Right renal pelvis (tissue), 4 donors: ENCODE results near the gene ZNF691. TPM values are rescaled to one million over a fixed set of nuclear protein-coding genes. Genes with fewer than 3 reads are reported as not detected.
A peak's percentile ranks its signal among the peaks of the same experiment; 100 is the strongest.
"Not testable (repeated sequence)": the region's sequence is repeated elsewhere in the genome, so short reads cannot be mapped to it uniquely, and the experiment has no call there.

Experiments
- DNase-seq, 4 donors: peaks; one replicate each; pipeline ENCODE4 v3.0.0-alpha.2; 2013; ENCODE audit warnings: low read depth in 4 of 4, low spot score in 3 of 4, missing footprints in 1 of 4
- polyA plus RNA-seq, 4 donors: library from polyadenylated mRNA; unstranded; fragments of 120-200 nt; gene quantifications; one replicate each; pipeline ENCODE4 v1.2.1, GENCODE V29; 2013; ENCODE audit not compliant: insufficient read length in 4 of 4

The ZNF691 gene, protein sequence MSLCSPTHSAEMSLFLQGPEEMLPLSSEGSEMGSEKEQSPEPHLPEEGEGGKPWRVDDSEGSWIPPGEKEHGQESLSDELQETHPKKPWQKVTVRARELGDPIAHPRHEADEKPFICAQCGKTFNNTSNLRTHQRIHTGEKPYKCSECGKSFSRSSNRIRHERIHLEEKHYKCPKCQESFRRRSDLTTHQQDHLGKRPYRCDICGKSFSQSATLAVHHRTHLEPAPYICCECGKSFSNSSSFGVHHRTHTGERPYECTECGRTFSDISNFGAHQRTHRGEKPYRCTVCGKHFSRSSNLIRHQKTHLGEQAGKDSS
- polyA plus RNA-seq: 10 to 100 TPM; 19.5 to 21.4 (median 20.9) TPM

DNA sequence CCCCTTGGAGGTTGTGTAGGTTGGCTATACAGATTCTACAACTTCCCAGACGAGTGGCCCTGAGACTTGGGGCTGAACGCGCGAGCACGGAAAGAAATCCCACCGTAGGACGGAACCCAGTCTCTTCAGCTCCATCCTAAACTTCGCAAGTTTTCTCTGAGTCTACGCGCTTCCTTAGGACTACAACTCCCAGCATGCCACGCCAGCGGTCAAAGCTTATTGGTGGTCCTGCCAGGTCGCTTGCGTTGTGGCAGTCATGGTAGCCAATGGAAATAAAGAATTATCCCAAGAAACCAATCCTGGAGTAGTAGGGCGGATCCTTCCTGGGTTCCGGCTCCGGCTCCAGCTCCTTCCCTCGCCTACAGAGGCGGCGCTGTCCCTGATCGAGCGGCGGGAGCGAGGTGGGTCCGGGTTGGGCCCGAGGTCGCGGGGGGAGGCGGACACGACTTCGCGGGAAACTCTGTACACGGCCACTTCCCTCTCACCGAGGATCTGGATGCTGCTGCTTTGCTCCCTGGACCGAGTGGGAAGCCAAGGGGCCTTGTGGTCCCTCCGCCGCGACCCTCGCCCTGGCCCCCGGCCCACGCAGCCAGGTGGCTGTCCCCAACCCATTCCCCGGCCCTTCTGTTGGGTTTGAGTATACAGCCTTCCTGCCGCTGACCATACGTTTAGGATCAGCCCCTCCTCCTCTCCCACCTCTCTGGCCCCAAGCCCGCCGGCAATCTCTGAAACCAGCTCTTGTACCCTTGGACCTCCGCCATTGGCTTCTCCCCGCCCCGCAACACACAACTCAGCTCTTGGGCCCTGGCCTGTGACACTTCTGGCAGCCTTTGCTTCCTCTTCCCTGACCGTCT is at the start of gene ZNF691:
Gene ZNF691 (plus strand): TSS at position 357 of the 854 bp plus-strand sequence. CDS start 3,046 bp downstream, outside the sequence.
- DNase-seq: peak; percentile 83 to 95 (median 95)

DNA sequence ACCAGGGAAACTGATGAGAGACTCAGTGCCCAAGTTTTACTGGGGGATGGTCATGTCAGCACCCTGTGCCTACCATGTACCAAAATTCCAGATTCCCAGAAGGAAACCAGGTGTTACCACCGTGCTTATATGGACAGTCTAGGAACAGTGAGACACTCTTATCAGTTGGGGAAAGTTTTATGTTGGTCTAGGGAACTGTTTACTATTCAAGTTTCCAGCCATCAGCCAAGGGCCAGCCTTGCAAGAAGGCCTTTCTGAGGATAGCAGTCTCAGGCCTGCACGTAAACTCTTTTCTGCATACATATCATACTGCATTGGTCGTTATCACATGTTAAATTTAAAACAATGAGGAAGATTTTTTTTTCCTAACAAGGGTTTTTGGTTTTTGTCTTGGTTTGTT is 49.0 kb upstream of the ZNF691 start:
- no peak for DNase-seq

DNA sequence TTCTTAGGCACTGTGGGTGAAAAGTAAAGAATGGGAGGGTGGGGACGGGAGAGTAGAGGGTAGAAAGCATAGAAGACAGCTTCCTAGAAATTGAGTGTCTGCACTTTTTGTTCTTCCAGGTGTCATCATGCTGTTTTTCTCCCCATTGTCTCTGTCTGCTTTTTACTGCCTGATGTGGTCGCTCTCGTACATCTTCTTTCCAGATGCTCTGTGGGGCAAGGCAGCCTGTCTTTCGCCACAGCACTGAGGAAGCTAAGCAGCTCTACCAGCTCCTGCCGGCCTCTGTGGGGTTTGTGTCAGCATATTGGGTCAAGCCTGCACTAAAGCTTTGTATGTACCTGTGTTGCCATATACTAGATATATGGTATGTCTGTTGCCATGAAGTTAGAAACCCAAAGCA is 48.4 kb upstream of the ZNF691 start:
- no peak for DNase-seq

DNA sequence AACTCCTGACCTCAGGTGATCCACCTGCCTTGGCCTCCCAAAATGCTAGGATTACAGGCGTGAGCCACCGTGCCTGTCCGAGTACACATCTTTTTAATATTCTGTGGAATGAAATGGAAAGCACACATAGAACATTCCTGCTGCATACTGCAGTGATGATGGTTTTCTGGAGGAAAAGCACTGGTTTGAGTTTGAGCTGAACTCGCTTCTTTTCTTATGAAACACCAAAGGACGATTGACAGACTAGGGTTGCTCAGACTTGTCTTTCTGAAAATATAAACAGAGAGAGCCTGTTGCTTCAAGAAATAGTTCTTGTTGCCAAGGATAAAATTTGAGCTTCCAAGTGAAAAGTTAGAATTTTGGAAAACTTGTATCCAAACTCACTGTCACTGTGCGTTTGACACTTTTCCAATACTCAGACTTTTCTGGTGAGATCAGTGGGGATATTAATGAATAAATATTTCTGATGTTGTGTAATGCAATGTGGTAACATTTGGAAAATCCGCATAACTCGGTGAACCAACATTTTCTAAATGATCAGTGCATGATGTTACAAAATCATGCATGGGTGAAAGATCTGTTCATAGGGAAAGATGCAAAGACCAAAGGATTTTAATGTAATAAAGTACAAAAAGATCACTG is 44.5 kb upstream of the ZNF691 start:
- no peak for DNase-seq

DNA sequence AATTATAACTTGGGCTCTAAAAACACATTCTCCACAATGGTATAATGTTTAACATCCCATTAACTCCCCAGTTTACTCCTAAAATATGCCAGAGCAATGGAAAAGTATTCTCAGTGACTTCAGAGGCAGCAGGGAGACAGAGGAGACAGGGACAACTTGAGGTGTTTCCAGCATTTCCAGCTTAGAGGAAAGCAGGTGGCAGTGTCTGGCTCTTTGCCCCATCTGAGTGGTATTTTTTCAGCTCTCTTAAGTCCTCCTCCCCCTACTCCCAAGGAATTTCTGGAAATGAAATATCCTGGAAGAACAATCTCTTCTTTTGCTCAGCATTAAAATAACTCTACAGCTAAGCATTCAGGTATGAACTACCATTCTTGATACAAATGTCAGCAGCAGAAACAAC is 40.2 kb upstream of the ZNF691 start:
- DNase-seq: no peak

DNA sequence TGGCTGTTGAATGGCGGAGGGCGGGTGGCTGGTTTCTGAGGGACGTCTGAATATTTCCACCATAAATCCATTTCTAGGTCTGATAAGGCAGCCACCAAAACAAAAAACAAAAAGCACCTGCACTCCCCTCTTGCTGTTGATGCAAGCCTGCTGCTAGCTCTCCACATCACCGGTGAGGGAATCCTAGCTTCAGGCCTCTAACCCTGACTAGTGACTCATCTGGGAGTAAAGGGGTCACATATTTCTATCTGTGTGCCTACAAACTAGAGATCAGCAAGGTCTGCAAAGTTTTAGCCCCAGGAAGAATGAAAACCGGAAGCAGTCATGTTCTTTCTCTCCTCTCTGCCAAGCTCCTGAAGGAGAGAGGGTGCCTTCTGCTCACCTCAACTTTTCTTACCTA is 39.8 kb upstream of the ZNF691 start:
- DNase-seq: no peak

DNA sequence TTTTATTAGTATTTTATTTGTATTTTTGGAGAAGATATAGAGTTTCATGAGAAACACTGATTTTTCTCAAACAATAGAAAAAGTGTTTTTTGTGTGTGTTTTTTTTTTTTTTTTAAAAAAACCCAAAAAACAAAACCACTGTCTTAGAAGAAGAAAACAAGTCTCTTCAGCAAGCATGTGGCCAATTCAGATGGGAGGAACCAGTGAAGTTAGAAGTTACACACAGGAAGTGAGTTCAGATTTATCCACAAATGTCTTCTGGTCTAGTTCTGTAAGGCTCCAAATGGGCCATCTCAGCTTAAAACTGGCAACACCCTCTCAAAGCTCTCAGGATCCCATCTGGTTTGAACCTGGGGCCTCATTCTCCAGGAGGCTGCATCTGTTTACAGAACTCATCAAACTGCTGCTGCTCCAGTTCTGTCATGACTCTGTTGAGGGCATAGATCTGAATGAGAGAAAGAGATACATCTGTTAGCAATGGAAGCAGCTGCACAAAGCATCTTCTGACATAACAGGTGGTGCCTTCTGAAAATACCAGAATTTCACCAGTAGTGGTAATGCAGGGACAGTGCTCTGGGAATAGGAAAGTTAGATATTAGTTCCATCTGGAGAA is 39.3 kb upstream of the ZNF691 start:
- DNase-seq: no peak

DNA sequence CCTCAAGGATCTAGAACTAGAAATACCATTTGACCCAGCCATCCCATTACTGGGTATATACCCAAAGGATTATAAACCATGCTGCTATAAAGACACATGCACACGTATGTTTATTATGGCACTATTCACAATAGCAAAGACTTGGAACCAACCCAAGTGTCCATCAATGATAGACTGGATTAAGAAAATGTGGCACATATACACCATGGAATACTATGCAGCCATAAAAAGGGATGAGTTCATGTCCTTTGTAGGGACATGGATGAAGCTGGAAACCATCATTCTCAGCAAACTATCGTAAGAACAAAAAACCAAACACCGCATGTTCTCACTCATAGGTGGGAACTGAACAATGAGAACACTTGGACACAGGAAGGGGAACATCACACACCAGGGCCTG is 31.6 kb upstream of the ZNF691 start:
- not testable (repeated sequence) for DNase-seq

DNA sequence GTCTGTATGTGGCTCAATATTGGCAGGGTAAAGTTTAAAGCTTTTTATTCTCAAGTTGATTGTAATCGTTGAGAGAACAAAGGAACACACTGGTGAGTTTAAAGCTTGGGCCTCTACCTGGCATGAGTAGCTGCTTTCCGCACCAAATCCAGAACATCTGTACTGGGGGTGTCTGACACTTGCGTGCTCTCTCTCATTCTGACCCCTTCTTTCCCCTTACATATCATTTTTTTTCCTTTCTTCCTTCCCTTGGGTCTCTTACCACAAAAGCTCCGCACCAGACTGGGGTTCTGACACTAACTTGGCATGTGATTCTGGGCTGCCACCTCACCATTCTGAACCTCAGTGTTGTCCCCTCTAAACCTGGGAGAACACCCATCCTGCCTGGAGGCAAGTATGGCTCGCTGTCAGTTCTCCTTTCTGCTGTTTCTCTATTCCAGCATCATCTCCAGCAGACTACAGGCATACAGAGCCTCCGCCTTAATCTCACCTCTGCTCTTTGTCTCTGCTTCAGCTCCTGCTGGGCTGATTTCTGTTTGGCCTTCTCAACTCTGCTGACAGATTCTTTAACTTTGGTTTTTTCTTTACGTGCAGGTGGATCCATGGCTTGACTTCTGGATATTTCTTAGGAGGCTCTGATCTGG is 30.4 kb upstream of the ZNF691 start:
- peak in 1 of 4 donors; percentile 10 for DNase-seq

DNA sequence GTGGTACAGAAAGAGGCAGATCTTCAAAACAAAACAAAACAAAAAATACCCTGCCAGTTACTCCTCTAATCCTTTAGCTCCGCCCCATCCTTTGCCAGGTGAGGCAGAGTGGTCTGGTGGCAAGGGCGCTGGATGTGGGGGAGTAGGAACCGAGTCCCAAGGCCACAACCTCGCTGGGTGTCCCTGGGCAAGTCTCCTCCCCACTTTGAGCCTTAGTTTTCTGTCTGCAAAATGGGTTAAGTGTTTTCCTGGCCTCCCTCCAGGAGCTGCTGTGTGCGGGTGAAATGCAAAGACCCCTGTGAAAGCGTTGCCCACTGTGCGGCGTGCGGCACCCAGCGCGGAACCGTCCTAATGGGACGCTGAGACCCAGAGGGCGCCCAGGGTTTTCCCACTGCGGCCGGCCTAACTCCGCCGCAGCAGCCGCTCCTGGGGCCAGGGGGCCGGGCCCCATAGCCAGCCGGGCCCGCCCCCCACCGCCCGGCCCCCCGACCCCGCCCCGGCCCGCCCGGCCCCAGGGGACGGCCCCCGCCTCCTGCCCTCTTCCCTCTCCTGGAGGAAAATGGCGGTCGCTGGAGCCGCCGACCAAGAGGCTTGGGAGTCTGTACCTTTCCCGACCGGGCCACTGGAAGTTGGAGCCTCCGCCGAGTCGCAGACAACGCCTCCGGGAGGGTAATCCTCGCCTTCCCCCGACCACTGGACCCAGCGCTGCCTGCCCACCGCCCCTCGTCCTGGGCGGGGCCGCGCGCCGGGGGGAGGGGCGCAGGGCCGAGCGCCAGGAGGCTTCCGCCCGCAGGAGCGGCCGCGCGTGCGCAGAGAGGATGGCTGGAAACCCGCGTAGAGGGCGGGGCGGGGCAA is 29.6 kb upstream of the ZNF691 start, which contains the start of the genes ERMAP and SVBP:
Gene ERMAP (plus strand): TSS at position 538 of the 855 bp plus-strand sequence. CDS start 13,327 bp downstream, outside the sequence.
Gene SVBP (minus strand): TSS at position 813 of the 855 bp plus-strand sequence. CDS start 853 bp downstream, outside the sequence.
- peak; percentile 84 to 88 (median 84) for DNase-seq

DNA sequence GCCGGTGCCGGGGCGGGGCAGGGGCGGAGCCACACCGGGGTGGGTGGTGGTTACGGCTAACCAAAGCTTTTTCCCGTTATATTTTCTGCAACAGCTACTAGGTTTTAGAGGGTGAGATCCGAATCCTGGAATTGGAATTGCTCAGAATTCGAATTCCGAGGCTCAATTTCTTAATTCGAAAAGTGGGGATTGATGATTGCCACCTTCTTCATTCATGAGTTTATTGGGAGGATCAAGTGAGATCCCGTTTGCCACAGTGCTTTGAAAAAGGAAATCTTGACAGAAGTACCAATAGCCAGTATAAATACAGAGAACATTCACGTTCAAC is 29.0 kb upstream of the ZNF691 start:
- DNase-seq: no peak

DNA sequence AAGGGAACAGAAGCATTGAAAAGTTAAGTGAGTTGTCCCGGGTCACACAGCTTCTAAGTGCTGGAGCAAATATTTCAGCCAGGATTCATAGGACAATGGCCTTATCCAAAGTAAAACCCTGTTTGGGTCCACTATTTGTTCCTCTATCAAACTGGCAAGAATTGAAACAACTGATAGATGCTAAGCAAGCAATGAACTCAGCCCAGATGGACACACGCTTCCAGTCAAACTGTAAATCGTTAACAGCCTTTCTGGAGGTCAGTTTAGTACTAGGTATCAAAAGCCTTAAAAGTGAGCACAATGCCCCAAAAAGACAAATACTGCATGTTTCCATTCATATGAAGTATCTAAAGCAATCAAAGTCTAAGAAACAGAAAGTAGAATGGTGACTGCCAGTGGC is 28.4 kb upstream of the ZNF691 start:
- no peak for DNase-seq

DNA sequence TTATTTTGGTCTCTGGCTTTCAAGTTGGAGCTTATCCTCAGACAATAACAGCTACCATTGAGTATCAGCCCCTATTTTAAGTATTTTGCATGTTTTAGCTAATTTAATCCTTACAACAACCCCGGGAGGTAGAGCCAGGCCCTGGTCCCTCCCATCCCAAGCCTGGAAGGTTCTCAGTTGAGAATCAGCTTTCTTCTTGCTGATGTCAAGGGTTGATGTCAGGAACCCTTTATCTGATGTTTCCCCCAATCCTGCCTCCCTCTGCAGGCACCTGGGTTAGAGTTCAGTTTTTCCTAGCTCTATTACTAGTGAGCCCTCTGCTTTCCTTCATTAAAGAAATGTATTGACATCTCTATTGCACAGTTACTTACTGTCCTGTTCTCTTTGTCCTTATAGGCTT is 25.6 kb upstream of the ZNF691 start:
- DNase-seq: no peak

DNA sequence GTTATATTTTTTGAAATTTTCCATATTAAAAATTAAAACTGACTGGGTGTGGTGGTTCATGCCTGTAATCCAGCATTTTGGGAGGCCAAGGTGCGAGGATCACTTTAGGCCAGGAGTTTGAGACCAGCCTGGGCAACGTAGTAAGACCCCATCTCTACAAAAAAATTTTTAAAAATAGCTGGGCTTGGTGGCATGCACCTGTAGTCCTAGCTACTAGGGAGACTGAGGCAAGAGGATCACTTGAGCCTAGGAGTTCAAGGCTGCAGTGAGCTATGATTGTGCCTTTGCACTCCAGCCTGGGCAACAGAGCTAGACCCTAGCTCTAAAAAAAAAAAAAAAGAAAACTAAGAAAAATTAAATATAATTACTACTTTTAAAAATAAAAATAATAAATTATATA is 24.7 kb upstream of the ZNF691 start:
- no peak for DNase-seq

DNA sequence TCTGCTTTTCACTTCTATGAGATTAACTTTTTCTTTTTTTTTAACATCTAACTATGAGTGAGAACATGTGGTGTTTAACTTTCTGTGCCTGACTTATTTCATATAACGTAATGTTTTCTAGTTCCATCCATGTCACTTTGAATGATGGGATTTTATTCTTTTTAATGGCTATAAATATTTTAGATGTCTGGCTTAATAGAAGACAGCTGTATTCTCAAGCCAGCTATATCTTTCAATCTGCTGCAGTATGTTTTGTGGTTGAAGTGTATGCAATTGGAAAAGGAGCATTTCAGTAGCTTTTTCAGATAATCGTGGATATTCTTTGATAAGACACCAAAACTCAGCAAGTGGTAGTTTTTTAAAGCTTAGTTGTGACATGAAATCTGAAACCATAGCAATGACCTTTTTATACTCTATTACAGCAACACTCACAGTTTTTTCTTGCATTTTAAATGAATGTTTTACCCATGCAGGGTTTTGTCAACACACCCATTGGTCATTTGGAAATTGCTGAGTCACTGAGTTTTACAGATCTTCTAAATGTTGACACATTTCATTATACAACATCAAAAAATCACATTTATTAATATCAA is 23.5 kb upstream of the ZNF691 start:
- DNase-seq: no peak

DNA sequence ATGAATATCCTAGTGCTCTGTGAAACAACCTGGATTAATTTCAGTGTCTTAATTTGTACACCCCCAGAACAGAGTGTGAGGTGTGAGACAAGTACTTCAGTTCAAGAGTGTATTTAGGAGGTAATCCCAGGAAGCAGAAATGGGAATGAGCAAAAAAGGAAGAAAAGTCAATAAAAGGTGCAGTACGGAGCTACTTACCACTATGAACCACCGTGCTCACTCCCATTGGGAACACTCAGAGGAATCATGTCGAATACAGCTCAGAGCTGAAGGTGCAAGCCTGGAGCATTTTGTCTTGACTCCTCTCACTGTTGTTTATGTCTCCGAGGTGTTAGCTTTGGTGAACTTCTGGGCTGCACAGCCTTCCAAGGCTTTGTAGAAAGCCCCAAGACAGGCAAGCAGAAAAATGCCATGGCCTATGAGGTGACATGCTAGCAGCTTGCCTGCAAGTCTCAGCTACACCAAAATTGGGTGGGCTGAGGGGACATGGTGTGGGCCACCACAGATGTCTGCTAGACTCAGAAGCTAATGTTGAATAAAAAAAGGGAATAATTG is 21.9 kb upstream of the ZNF691 start:
- DNase-seq: no peak

DNA sequence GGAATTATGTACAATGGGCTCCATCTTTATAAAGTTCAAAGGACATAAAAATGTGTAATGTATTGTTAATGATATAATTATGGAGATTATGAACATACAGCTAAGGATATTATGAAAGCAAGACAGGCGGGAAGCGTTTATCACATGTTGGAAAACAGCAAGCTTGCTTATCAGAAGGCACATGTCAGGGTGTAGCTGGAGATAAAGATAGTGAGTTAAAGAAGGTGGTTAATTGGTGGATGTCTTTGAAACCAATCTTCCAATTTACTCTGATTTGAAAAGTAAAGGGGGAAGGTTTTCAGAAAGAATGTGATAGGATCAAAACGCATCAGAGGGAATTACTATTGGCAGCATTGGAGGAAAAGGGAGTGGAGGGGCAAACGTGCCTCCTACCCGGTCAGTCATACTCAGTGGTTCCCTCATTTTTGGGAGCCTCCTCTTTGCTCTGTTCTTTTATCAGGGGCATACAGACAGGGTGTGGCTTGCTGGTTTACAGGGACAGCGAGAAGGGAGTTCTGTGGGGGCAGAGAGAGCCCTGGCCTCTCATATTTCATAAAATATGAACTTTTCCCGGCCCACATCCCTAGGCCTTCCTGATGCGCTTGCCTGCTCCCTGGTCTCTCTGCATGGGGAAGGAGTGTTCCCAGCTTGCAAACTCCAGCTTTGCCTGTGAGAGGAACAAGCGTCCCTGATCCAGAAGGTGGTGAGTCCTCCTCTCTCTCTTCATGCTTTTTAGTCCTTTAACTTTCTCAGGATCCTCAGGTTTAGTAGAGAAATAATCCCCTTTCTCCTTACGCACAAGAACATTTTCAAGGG is 21.2 kb upstream of the ZNF691 start:
- DNase-seq: no peak

DNA sequence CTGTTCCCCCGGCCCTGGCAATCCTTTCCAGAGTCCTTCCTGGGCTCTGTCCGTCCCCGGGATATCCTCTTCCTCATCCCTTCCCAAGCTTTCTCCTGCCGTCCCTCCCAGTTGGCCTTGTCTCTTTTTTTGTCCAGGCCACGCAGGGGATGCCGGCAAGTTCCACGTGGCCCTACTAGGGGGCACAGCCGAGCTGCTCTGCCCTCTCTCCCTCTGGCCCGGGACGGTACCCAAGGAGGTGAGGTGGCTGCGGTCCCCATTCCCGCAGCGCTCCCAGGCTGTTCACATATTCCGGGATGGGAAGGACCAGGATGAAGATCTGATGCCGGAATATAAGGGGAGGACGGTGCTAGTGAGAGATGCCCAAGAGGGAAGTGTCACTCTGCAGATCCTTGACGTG is 15.8 kb upstream of the ZNF691 start:
- no peak for DNase-seq
